ENCODE data around the gene VCL.

The VCL gene

DNA sequence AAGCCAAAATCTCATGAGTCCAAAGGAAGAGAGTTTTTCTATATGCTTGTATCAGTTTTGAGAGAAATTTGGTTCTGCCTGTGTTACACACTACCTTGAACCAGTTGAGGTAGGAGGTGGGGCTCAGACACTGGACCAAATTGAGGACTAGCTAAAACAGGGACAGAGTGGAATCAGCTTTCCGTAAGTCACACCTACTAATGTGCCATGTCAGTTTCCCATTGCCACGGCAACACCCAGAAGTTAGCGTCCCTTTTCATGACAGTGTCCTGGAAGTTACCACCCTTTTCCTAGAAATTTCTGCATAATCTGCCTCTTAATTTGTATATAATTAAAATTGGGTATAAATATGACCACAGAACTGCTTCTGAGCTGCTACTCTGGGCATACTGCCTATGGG is 162.1 kb downstream of the VCL start:
- DNase-seq, result no peak

DNA sequence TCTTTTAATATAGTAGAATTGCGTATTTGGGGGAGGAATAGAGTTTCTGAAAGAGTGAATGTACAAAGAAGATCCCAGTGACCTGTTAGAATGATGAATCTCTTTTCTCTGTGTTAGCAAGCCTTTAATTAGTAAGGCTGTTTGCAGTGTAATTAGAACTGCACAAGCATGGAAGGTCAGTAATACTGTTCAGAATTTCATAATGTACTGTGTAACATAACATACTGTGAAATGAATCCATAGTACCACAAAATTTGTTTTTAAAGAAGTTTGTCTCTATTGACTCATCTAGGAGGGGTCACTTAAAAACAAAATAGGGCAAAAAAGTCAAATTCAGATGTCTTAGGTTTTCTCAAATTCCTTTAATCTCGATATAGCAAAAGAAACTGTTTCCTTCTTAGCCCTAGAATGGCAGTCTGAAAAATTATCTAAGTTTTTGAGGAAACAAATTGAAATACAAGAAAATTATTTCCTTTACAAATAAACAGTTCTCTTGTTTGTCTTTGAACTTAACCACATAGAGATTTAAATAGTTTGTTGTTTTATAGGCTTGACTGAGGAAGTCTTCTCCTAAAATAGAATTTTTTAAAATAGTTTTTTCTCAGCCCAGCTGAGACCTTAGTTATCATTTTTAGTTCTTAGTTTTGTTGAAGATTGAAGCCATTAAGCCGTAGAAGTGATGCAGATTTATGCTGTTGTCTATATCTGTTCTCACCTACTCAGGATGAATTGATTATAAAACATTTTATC is 165.6 kb downstream of the VCL start:
- DNase-seq, result no peak

DNA sequence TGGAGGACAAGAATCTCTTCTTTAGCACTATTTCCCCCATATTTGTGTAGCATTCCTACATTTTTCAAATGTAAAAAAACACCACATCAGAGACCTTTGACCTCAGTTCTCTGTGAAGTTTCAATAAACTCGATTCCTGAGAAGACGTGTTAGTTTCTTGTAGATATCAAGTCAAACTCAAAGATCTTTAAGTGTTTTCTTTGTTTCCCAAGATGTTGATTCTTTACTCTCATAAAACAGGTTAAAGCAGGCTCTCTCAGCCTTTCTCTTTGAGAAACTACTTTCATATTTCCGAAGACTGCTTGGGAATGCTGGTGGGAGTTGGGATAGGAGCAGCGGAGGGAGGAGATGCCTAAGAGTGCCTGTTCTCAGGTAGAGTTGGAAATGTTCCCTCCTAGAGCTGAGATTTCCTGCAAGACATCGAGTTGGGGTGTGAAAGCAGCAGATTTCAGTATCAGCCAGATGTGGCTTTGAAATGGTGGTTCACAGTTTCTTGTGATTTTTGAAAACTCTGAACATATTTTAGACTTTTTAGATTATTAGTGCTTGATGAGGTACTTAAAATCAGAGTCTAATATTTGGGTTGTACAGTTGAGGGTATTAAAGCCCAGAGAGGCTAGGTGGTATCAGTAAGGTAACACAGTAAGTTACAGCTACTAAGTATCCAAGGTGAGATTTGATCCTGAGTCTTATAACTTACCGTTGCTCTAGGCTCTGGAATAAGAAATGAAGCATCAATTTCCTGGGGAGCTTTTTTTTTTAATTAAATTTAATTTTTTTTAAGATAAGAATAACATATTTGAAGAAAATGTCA is 167.0 kb downstream of the VCL start:
- no peak for DNase-seq

DNA sequence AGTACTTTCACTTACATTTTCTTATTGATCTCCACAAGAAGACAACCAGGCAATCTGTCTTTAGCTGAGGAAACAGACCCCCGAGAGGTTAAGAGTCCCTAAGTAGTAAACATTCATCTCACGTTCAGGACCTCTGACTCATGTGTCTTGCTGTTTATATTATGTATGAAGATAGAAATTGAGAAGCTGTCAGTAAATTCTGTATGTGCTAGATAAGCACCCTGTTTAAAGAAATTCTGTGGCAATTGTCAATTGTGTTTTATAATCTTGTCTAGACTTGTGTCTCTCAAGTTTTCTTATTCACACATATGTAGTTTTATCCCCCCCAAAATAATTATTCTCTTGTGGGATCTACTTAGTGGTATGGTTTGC is 167.6 kb downstream of the VCL start:
- no peak for DNase-seq

DNA sequence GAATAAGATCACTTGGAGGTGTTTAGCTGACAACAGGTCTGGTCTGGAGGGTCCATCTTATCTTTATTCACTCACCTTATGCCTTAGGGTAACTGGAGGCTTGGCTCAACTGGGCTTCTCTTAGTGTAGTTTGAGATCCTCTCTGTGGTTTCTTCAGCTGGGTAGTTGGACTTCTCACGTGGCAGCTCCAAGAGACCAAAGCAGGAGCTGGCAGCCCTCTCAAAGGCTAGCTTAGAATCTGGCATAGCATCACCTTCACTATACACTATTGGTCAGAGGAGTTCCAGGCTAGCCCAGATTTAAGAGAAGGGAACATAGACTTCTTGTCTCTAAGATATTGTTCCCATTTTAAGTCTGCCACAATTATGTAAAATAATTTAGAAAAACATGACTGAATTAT is 169.5 kb downstream of the VCL start:
- DNase-seq, result no peak

Measured in SW 1271 (cell line).